ENCODE data around the gene CD79B.

Gene CD79B

GRCh38 chr17:63961355-63962212 is 29.5 kb upstream of the CD79B start:
- DNase-seq (ENCODE audit: insufficient read length, low spot score) = peak; percentile 72

GRCh38 chr17:63960430-63960829 is 28.3 kb upstream of the CD79B start:
- TF ChIP-seq POLR2A (IDR thresholded peaks at IDR 0.05; ENCODE audit: low read depth, low read length) = no peak
- DNase-seq (ENCODE audit: insufficient read length, low spot score) = no peak
- FAIRE-seq = no peak

More at GRCh38 chr17:63961355-63962212, 29.5 kb upstream of the CD79B start:
- TF ChIP-seq POLR2A (IDR thresholded peaks at IDR 0.05; ENCODE audit: low read depth, low read length) = no peak
- FAIRE-seq = no peak

- no peak for DNase-seq (ENCODE audit: insufficient read length, low spot score)
- no peak for FAIRE-seq
- no peak for TF ChIP-seq POLR2A (IDR thresholded peaks at IDR 0.05; ENCODE audit: low read depth, low read length)
Measured at GRCh38 chr17:63960006-63960405, 27.9 kb upstream of the CD79B start.

GRCh38 chr17:63956296-63956920 is 24.3 kb upstream of the CD79B start:
- TF ChIP-seq POLR2A (IDR thresholded peaks at IDR 0.05; ENCODE audit: low read depth, low read length) = no peak
- DNase-seq (ENCODE audit: insufficient read length, low spot score) (peak; percentile 79), FAIRE-seq (peak; percentile 33)

GRCh38 chr17:63955791-63956190 is 23.7 kb upstream of the CD79B start:
- no peak for TF ChIP-seq POLR2A (IDR thresholded peaks at IDR 0.05; ENCODE audit: low read depth, low read length)
- FAIRE-seq = no peak
- no peak for DNase-seq (ENCODE audit: insufficient read length, low spot score)

- DNase-seq (ENCODE audit: insufficient read length, low spot score) (no peak), FAIRE-seq (no peak)
- no peak for TF ChIP-seq POLR2A (IDR thresholded peaks at IDR 0.05; ENCODE audit: low read depth, low read length)
Measured at GRCh38 chr17:63955232-63955631, 23.1 kb upstream of the CD79B start.

GRCh38 chr17:63954402-63955063 is 22.4 kb upstream of the CD79B start:
- DNase-seq (ENCODE audit: insufficient read length, low spot score) (no peak), FAIRE-seq (no peak)
- TF ChIP-seq POLR2A (IDR thresholded peaks at IDR 0.05; ENCODE audit: low read depth, low read length) = no peak

- TF ChIP-seq POLR2A (IDR thresholded peaks at IDR 0.05; ENCODE audit: low read depth, low read length) = no peak
- no peak for DNase-seq (ENCODE audit: insufficient read length, low spot score)
- FAIRE-seq = no peak
Measured at GRCh38 chr17:63950940-63951907, 19.1 kb upstream of the CD79B start.

- FAIRE-seq (no peak), DNase-seq (ENCODE audit: insufficient read length, low spot score) (no peak)
- no peak for TF ChIP-seq POLR2A (IDR thresholded peaks at IDR 0.05; ENCODE audit: low read depth, low read length)
Measured at GRCh38 chr17:63949576-63950250, 17.6 kb upstream of the CD79B start.

- FAIRE-seq (no peak), DNase-seq (ENCODE audit: insufficient read length, low spot score) (no peak)
- no peak for TF ChIP-seq POLR2A (IDR thresholded peaks at IDR 0.05; ENCODE audit: low read depth, low read length)
Measured at GRCh38 chr17:63948521-63948920, 16.4 kb upstream of the CD79B start.

GRCh38 chr17:63947711-63948330 is 15.7 kb upstream of the CD79B start:
- DNase-seq (ENCODE audit: insufficient read length, low spot score) (no peak), FAIRE-seq (no peak)
- TF ChIP-seq POLR2A (IDR thresholded peaks at IDR 0.05; ENCODE audit: low read depth, low read length) = no peak

Measured in H54 (cell line).